Measurements from ENCODE around the gene ARID4A. TPM values are rescaled to one million over a fixed set of nuclear protein-coding genes. Genes with fewer than 3 reads are reported as not detected.
A peak's percentile ranks its signal among the peaks of the same experiment; 100 is the strongest.
"Not testable (repeated sequence)": the region's sequence is repeated elsewhere in the genome, so short reads cannot be mapped to it uniquely, and the experiment has no call there.

ARID4A gene
- polyA plus RNA-seq, 4 donors: 21.3 to 37.9 (median 32.7) TPM

- no peak for DNase-seq (ENCODE audit: low read depth in 4 of 4, low spot score in 3 of 4)
Observed at GRCh38 chr14:58288106-58288792, 10.1 kb upstream of the ARID4A start.

GRCh38 chr14:58291646-58292045 is 6.7 kb upstream of the ARID4A start:
- DNase-seq (ENCODE audit: low read depth in 4 of 4, low spot score in 3 of 4): no peak

GRCh38 chr14:58292187-58292586 is 6.2 kb upstream of the ARID4A start:
- DNase-seq (ENCODE audit: low read depth in 4 of 4, low spot score in 3 of 4): no peak

GRCh38 chr14:58294201-58294600 is 4.2 kb upstream of the ARID4A start:
- no peak for DNase-seq (ENCODE audit: low read depth in 4 of 4, low spot score in 3 of 4)

- no peak for DNase-seq (ENCODE audit: low read depth in 4 of 4, low spot score in 3 of 4)
Observed at GRCh38 chr14:58296726-58297125, 1.6 kb upstream of the ARID4A start.

GRCh38 chr14:58297412-58297761 is 968 bp upstream of the ARID4A start:
- peak in 1 of 4 donors; percentile 28 for DNase-seq (ENCODE audit: low read depth in 4 of 4, low spot score in 3 of 4)

- DNase-seq (ENCODE audit: low read depth in 4 of 4, low spot score in 3 of 4): peak; percentile 99 to 100 (median 100)
Observed at GRCh38 chr14:58297762-58298476, 436 bp upstream of the ARID4A start.

GRCh38 chr14:58299401-58300330 is 1.3 kb downstream of the ARID4A start:
- DNase-seq (ENCODE audit: low read depth in 4 of 4, low spot score in 3 of 4): peak in 2 of 4 donors; percentile 25 to 33

GRCh38 chr14:58301416-58301815 is 3.1 kb downstream of the ARID4A start:
- no peak for DNase-seq (ENCODE audit: low read depth in 4 of 4, low spot score in 3 of 4)

GRCh38 chr14:58305730-58306129 is 7.4 kb downstream of the ARID4A start:
- DNase-seq (ENCODE audit: low read depth in 4 of 4, low spot score in 3 of 4): no peak

- no peak for DNase-seq (ENCODE audit: low read depth in 4 of 4, low spot score in 3 of 4)
Observed at GRCh38 chr14:58307597-58308316, 9.4 kb downstream of the ARID4A start.

- no peak for DNase-seq (ENCODE audit: low read depth in 4 of 4, low spot score in 3 of 4)
Observed at GRCh38 chr14:58309086-58309485, 10.7 kb downstream of the ARID4A start.

GRCh38 chr14:58313699-58314098 is 15.3 kb downstream of the ARID4A start:
- no peak for DNase-seq (ENCODE audit: low read depth in 4 of 4, low spot score in 3 of 4)

GRCh38 chr14:58315606-58316005 is 17.3 kb downstream of the ARID4A start:
- no peak for DNase-seq (ENCODE audit: low read depth in 4 of 4, low spot score in 3 of 4)

- DNase-seq (ENCODE audit: low read depth in 4 of 4, low spot score in 3 of 4): no peak
Observed at GRCh38 chr14:58327019-58327418, 28.7 kb downstream of the ARID4A start.

- peak; percentile 83 to 94 (median 88) for DNase-seq (ENCODE audit: low read depth in 4 of 4, low spot score in 3 of 4)
Observed at GRCh38 chr14:58331111-58331510, 32.8 kb downstream of the ARID4A start.

- DNase-seq (ENCODE audit: low read depth in 4 of 4, low spot score in 3 of 4): no peak
Observed at GRCh38 chr14:58332561-58332960, 34.2 kb downstream of the ARID4A start.

- DNase-seq (ENCODE audit: low read depth in 4 of 4, low spot score in 3 of 4): not testable (repeated sequence)
Observed at GRCh38 chr14:58339666-58340065, 41.3 kb downstream of the ARID4A start.

GRCh38 chr14:58341152-58341748 is 42.9 kb downstream of the ARID4A start:
- DNase-seq (ENCODE audit: low read depth in 4 of 4, low spot score in 3 of 4): no peak

GRCh38 chr14:58343535-58343934 is 45.2 kb downstream of the ARID4A start:
- not testable (repeated sequence) for DNase-seq (ENCODE audit: low read depth in 4 of 4, low spot score in 3 of 4)
